Stimulated activated CD8-positive, alpha-beta memory T cell treated with anti-CD3 and anti-CD28 coated beads, Interleukin-15, amount 100 ng/mL, for 48 hours (primary cell): Measurements from ENCODE around the gene POTEG.
"Not testable (repeated sequence)": the region's sequence is repeated elsewhere in the genome, so short reads cannot be mapped to it uniquely, and the experiment has no call there.

Source experiments
- DNase-seq, 2 donors: peaks; one replicate each; pipeline ENCODE4 v3.0.0-alpha.2; 2020; ENCODE audit warnings: low read depth in 2 of 2

The POTEG gene

GRCh38 chr14:19434241-19434640, at the start of gene POTEG:
Gene POTEG, minus strand, starts transcription at chr14:19434341. Its CDS starts 52 bp downstream, at chr14:19434289.
- not testable (repeated sequence) for DNase-seq

GRCh38 chr14:19482093-19482492, 48.0 kb upstream of the POTEG start:
- not testable (repeated sequence) for DNase-seq

GRCh38 chr14:19481421-19481820, 47.3 kb upstream of the POTEG start:
- not testable (repeated sequence) for DNase-seq

GRCh38 chr14:19480491-19480890, 46.4 kb upstream of the POTEG start:
- not testable (repeated sequence) for DNase-seq

- DNase-seq, result not testable (repeated sequence)
These were observed 11.6 kb upstream of the POTEG start for GRCh38 chr14:19445761-19446160.

GRCh38 chr14:19439826-19440225, 5.7 kb upstream of the POTEG start:
- not testable (repeated sequence) for DNase-seq

GRCh38 chr14:19439219-19439618, 5.1 kb upstream of the POTEG start:
- DNase-seq, result not testable (repeated sequence)

- DNase-seq, result not testable (repeated sequence)
These were observed 2.9 kb upstream of the POTEG start for GRCh38 chr14:19437126-19437443.

GRCh38 chr14:19436311-19437125, 2.4 kb upstream of the POTEG start:
- not testable (repeated sequence) for DNase-seq

GRCh38 chr14:19435852-19436251, 1.7 kb upstream of the POTEG start:
- DNase-seq, result not testable (repeated sequence)

GRCh38 chr14:19434891-19435290, 750 bp upstream of the POTEG start:
- not testable (repeated sequence) for DNase-seq

GRCh38 chr14:19433765-19434164, 376 bp downstream of the POTEG start:
- not testable (repeated sequence) for DNase-seq

- not testable (repeated sequence) for DNase-seq
These were observed 25.6 kb downstream of the POTEG start for GRCh38 chr14:19408519-19408918.

- not testable (repeated sequence) for DNase-seq
These were observed 32.0 kb downstream of the POTEG start for GRCh38 chr14:19402097-19402496.

GRCh38 chr14:19394727-19395126, 39.4 kb downstream of the POTEG start:
- DNase-seq, result not testable (repeated sequence)

- DNase-seq, result not testable (repeated sequence)
These were observed 43.9 kb downstream of the POTEG start for GRCh38 chr14:19390230-19390629.

GRCh38 chr14:19388741-19389140, 45.4 kb downstream of the POTEG start:
- not testable (repeated sequence) for DNase-seq

- not testable (repeated sequence) for DNase-seq
These were observed 47.1 kb downstream of the POTEG start for GRCh38 chr14:19386996-19387395.

- not testable (repeated sequence) for DNase-seq
These were observed 47.8 kb downstream of the POTEG start for GRCh38 chr14:19386309-19386708.

GRCh38 chr14:19384088-19384781, 49.9 kb downstream of the POTEG start:
- DNase-seq, result not testable (repeated sequence)

GRCh38 chr14:19383008-19383584, 51.0 kb downstream of the POTEG start:
- DNase-seq, result not testable (repeated sequence)

- DNase-seq, result not testable (repeated sequence)
These were observed 54.0 kb downstream of the POTEG start for GRCh38 chr14:19380137-19380536.
